ENCODE results near the gene RAD51C. TPM values are rescaled to one million over a fixed set of nuclear protein-coding genes. Genes with fewer than 3 reads are reported as not detected.
"Not testable (repeated sequence)": the region's sequence is repeated elsewhere in the genome, so short reads cannot be mapped to it uniquely, and the experiment has no call there.

RAD51C gene
- total RNA-seq, 3 donors from 2014 or later (not counting 1 experiment from before 2014, with no cell fraction given): 13.4 to 18.9 (median 17.1) TPM

- Mint-ChIP-seq H3K36me3 (no peaks in the 10 kb centered on the region), H3K27me3 (ENCODE audit: low read depth in 2 of 2) (peaks cover 7 to 13% of the 10 kb centered on the region in 2 donors), H3K9me3 (no peaks in the 10 kb centered on the region), H3K27ac (no peak overlapping the region), H3K4me3 (no peak overlapping the region), H3K4me1 (no peaks in the 10 kb centered on the region)
- no peak overlapping the region for H3K27ac ChIP-seq (ENCODE audit: low read length)
- DNase-seq (no peak), ATAC-seq (no peak)
- H3K4me1 ChIP-seq (ENCODE audit: control insufficient read depth, insufficient read depth, low read length): no peaks in the 10 kb centered on the region
- 100% methylated on average over 1 of the region's 1 CpG for WGBS (ENCODE audit: insufficient coverage)
- H3K36me3 ChIP-seq (ENCODE audit: control insufficient read depth, insufficient read depth, low read length): no peaks in the 10 kb centered on the region
- intact Hi-C loops (cut with micrococcal nuclease): no loop called here
- no peak for TF ChIP-seq CTCF (IDR thresholded peaks at IDR 0.05)
- H3K27me3 ChIP-seq (ENCODE audit: control insufficient read depth, insufficient read depth, low read length): no peaks in the 10 kb centered on the region
- no peak overlapping the region for H3K4me3 ChIP-seq (ENCODE audit: low read length)
- no peaks in the 10 kb centered on the region for H3K9me3 ChIP-seq (ENCODE audit: control insufficient read depth, insufficient read depth, low read length)
Measured at GRCh38 chr17:58747674-58748073, 55.3 kb downstream of the RAD51C start.

GRCh38 chr17:58749627-58750026 is 57.2 kb downstream of the RAD51C start:
- intact Hi-C loops (cut with micrococcal nuclease); H3K36me3 Mint-ChIP-seq; DNase-seq; H3K4me1 Mint-ChIP-seq; H3K9me3 ChIP-seq (ENCODE audit: control insufficient read depth, insufficient read depth, low read length); H3K9me3 Mint-ChIP-seq; H3K4me3 ChIP-seq (ENCODE audit: low read length); H3K36me3 ChIP-seq (ENCODE audit: control insufficient read depth, insufficient read depth, low read length); H3K4me3 Mint-ChIP-seq; H3K27ac Mint-ChIP-seq; H3K27me3 ChIP-seq (ENCODE audit: control insufficient read depth, insufficient read depth, low read length); ATAC-seq; H3K27ac ChIP-seq (ENCODE audit: low read length); H3K4me1 ChIP-seq (ENCODE audit: control insufficient read depth, insufficient read depth, low read length): not testable (repeated sequence)
- peaks cover 20 to 22% of the 10 kb centered on the region in 2 donors for H3K27me3 Mint-ChIP-seq (ENCODE audit: low read depth in 2 of 2)

- peaks cover 39 to 46% of the 10 kb centered on the region in 2 donors for H3K27me3 Mint-ChIP-seq (ENCODE audit: low read depth in 2 of 2)
- WGBS (ENCODE audit: insufficient coverage): 29% methylated on average over 1 of the region's 2 CpGs
Measured at GRCh38 chr17:58753026-58753425, 60.6 kb downstream of the RAD51C start.

DNA sequence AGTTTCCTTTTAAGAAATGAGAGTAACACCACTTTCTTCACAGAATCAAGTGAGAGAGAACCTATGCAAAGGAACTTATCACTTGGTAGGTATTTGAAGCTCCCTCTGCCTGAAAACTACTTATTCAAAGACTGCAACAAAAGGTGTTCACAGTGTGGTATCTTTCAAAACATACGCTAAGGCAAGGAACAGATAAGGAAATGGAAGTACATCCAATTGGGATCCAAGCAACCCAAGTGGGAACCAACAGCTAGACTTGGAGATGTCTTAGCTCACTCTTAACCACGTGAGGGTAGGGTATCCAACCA is 62.8 kb downstream of the RAD51C start:
- no peak for TF ChIP-seq CTCF (IDR thresholded peaks at IDR 0.05)
- peaks cover 12% of the 10 kb centered on the region for H3K4me1 ChIP-seq (ENCODE audit: control insufficient read depth, insufficient read depth, low read length)
- Mint-ChIP-seq H3K4me1 (peaks cover 7 to 11% of the 10 kb centered on the region in 2 donors), H3K27me3 (ENCODE audit: low read depth in 2 of 2) (peaks cover 46 to 50% of the 10 kb centered on the region in 2 donors), H3K27ac (no peak overlapping the region), H3K36me3 (no peaks in the 10 kb centered on the region), H3K4me3 (peak overlapping the region; percentile 83), H3K9me3 (no peaks in the 10 kb centered on the region)
- intact Hi-C loops (cut with micrococcal nuclease): no loop called here
- H3K4me3 ChIP-seq (ENCODE audit: low read length): no peak overlapping the region
- no peak for ATAC-seq
- DNase-seq: no peak
- no peaks in the 10 kb centered on the region for H3K9me3 ChIP-seq (ENCODE audit: control insufficient read depth, insufficient read depth, low read length)
- no peak overlapping the region for H3K27ac ChIP-seq (ENCODE audit: low read length)
- H3K36me3 ChIP-seq (ENCODE audit: control insufficient read depth, insufficient read depth, low read length): no peaks in the 10 kb centered on the region
- H3K27me3 ChIP-seq (ENCODE audit: control insufficient read depth, insufficient read depth, low read length): peaks cover 31% of the 10 kb centered on the region
- 41% methylated on average over 2 of the region's 2 CpGs for WGBS (ENCODE audit: insufficient coverage)

More at GRCh38 chr17:58753026-58753425, 60.6 kb downstream of the RAD51C start:
- Mint-ChIP-seq H3K36me3 (no peaks in the 10 kb centered on the region), H3K4me1 (peaks cover 7 to 11% of the 10 kb centered on the region in 2 donors), H3K9me3 (no peaks in the 10 kb centered on the region), H3K4me3 (no peak overlapping the region), H3K27ac (no peak overlapping the region)
- no peak for TF ChIP-seq CTCF (IDR thresholded peaks at IDR 0.05)
- H3K4me1 ChIP-seq (ENCODE audit: control insufficient read depth, insufficient read depth, low read length): peaks cover 12% of the 10 kb centered on the region
- H3K9me3 ChIP-seq (ENCODE audit: control insufficient read depth, insufficient read depth, low read length): no peaks in the 10 kb centered on the region
- intact Hi-C loops (cut with micrococcal nuclease): no loop called here
- no peaks in the 10 kb centered on the region for H3K36me3 ChIP-seq (ENCODE audit: control insufficient read depth, insufficient read depth, low read length)
- H3K4me3 ChIP-seq (ENCODE audit: low read length): no peak overlapping the region
- H3K27ac ChIP-seq (ENCODE audit: low read length): no peak overlapping the region
- ATAC-seq (no peak), DNase-seq (no peak)
- peaks cover 21% of the 10 kb centered on the region for H3K27me3 ChIP-seq (ENCODE audit: control insufficient read depth, insufficient read depth, low read length)

Measured in natural killer cell (primary cell).